ENCODE data around the gene SPATA2. TPM values are rescaled to one million over a fixed set of nuclear protein-coding genes. Genes with fewer than 3 reads are reported as not detected.
"Not testable (repeated sequence)": the region's sequence is repeated elsewhere in the genome, so short reads cannot be mapped to it uniquely, and the experiment has no call there.

SPATA2 gene
- total RNA-seq, 2 experiments from 2014 or later: 7.4 to 8.2 TPM

DNA sequence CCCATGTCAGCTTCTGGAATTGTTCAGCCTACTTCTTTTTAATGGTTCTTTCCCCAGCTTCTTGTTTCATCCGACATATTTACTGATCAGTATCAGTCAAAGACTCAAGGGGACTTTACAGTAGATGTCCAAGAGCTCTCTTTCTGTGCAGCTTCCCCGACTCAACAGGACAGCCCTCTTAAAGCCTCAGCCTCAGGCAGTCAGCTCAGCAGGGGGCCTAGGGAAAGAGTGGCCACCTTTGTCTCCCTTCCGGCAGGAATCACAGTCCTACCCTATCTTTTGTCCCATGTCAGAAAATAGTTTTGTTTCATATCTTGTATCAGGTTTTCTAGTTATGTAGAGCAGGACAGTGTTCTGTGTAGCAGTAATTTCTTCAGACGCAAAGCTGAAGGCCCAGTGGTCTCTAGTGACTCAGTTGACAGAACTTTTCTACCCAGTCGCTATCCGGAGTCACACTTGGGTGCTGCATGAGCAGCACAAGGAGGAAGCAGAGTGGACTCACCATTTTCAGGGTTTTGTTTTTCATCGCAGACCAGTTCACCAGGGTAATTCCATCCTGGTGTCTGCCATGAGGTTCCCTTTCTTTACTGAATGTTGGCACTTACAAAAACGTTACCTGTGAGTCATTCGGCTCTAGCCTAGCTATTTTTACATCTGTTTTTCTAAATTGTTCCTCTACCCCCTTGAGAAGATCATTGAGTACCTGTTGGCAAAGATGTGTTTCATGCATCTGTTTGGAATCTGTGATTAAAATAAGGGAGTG lies 47.7 kb downstream of the SPATA2 start:
- Mint-ChIP-seq H3K4me3 (no peak overlapping the region), H3K36me3 (ENCODE audit: low read depth) (peaks cover 38% of the 10 kb centered on the region), H3K9me3 (no peaks in the 10 kb centered on the region), H3K27ac (no peak overlapping the region), H3K27me3 (no peaks in the 10 kb centered on the region), H3K4me1 (no peaks in the 10 kb centered on the region)
- ChIA-PET CTCF (interaction anchor here (0.5 to 1.2 kb wide), 2 partner anchors 43 to 610 kb away, joined by 3 to 4 read pairs; no protein-coding TSS in a partner anchor), POLR2A (interaction anchor here (0.5 kb wide), 1 partner anchor 128 kb away, joined by 3 read pairs; no protein-coding TSS in a partner anchor)
- no peak for DNase-seq

DNA sequence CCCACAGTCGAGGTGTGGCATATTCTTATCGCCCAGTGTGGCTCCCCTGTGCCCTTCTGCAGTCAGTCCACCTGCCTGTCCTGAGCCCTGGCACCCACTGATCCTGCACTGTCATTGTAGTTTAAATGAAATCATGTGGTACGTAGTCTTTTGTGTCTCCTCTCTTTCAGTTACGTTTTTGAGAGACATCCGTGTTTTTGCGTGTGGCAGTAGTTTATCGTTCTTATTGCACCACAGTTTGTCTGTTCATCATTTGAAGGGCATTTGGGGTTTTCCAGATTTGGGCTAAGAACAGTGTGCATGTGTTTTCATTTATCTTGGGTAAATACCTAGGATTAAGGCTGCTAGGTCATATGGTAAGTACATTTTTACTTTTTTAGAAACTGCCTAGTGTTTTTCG lies 49.3 kb downstream of the SPATA2 start:
- DNase-seq: no peak
- ChIA-PET CTCF (interaction anchor here (1.1 kb wide), 1 partner anchor 33 kb away, joined by 3 read pairs; no protein-coding TSS in a partner anchor), POLR2A (no interaction called here)
- no peak overlapping the region for H3K27ac Mint-ChIP-seq
- H3K27me3 Mint-ChIP-seq: no peaks in the 10 kb centered on the region
- no peak overlapping the region for H3K4me3 Mint-ChIP-seq
- H3K36me3 Mint-ChIP-seq (ENCODE audit: low read depth): peaks cover 43% of the 10 kb centered on the region
- H3K9me3 Mint-ChIP-seq: no peaks in the 10 kb centered on the region
- peaks cover 10% of the 10 kb centered on the region for H3K4me1 Mint-ChIP-seq

DNA sequence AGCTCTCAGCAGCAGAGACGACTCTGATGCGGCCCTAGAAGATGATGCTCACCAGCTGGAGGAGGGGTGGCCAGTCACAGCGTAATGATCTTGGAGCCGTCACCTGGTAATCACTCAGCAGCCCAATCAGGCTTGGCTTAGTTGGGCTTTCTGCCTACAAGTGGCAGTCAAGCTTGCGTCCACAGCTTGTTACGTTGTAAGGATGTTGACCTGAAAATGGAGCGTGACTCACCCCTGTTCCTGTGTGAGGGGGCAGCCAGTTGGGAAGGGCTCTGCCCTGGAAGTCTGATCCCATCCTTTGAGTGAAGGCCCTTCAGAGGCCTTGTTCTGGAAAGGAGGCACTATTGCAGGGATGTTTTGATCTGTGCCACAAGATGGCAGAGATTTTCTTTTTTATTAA lies 49.8 kb downstream of the SPATA2 start:
- no peak for DNase-seq
- no peaks in the 10 kb centered on the region for H3K27me3 Mint-ChIP-seq
- no peak overlapping the region for H3K27ac Mint-ChIP-seq
- POLR2A ChIA-PET: no interaction called here
- no peak overlapping the region for H3K4me3 Mint-ChIP-seq
- peaks cover 43% of the 10 kb centered on the region for H3K36me3 Mint-ChIP-seq (ENCODE audit: low read depth)
- H3K4me1 Mint-ChIP-seq: peaks cover 14% of the 10 kb centered on the region
- no peaks in the 10 kb centered on the region for H3K9me3 Mint-ChIP-seq
- CTCF ChIA-PET: interaction anchor here (0.9 to 1.2 kb wide), 3 partner anchors 23 to 66 kb away, joined by 3 read pairs; no protein-coding TSS in a partner anchor

DNA sequence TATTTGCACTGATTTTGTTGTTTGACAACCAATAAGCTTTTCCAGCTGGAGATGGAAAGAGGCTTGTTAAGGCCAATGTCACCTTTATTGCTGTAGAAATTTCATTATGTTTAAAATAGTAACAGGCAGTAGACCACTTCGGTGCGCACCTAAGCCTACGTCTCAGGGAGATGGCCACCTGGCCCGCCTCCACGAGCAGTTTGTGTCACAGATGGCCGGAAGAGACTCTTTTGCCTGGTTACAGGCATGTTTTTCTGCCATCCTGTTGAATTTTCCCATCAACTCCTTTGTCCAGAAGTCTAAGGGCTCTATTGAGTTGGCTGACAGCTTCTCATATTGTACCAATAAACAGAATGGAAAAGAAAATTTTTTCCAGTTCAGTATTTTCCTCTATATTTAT lies 51.7 kb downstream of the SPATA2 start:
- ChIA-PET POLR2A (interaction anchor here (0.7 kb wide), 1 partner anchor 9 kb away, joined by 3 read pairs; no protein-coding TSS in a partner anchor), CTCF (no interaction called here)
- Mint-ChIP-seq H3K4me1 (peaks cover 17% of the 10 kb centered on the region), H3K4me3 (no peak overlapping the region), H3K27me3 (no peaks in the 10 kb centered on the region), H3K36me3 (ENCODE audit: low read depth) (peaks cover 43% of the 10 kb centered on the region), H3K9me3 (no peaks in the 10 kb centered on the region), H3K27ac (no peak overlapping the region)
- DNase-seq: no peak

DNA sequence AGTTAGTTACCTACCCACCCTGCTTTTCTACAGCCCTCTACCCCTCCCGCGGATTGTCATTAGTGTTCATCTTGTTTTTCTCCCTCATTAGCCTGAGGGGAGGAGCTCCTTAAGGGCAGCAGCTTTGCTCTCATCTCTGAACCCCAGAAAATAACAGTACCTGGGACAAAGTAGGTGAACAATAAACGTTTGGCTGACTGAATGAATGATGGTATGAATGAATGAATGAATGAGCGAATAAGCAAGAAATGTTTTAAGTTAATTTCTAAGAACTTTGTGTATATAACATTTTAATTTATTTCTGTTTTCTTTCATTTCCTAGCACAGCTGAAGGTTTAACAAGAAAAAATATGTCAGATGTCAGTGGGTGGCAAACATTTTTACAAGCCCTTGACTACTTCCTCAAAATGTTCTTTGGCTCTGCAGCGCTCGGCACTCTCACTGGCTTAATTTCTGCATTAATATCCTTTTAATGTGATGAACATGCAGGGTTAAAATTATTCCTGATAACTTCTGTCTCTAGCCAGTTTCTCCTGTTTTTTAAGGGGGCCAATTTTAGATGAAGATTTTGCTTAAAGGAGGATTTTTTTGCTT lies 52.6 kb downstream of the SPATA2 start:
- peaks cover 17% of the 10 kb centered on the region for H3K4me1 Mint-ChIP-seq
- ChIA-PET CTCF (no interaction called here), POLR2A (no interaction called here)
- H3K4me3 Mint-ChIP-seq: no peak overlapping the region
- H3K27ac Mint-ChIP-seq: no peak overlapping the region
- H3K9me3 Mint-ChIP-seq: no peaks in the 10 kb centered on the region
- H3K36me3 Mint-ChIP-seq (ENCODE audit: low read depth): peaks cover 41% of the 10 kb centered on the region
- H3K27me3 Mint-ChIP-seq: no peaks in the 10 kb centered on the region
- DNase-seq: no peak

DNA sequence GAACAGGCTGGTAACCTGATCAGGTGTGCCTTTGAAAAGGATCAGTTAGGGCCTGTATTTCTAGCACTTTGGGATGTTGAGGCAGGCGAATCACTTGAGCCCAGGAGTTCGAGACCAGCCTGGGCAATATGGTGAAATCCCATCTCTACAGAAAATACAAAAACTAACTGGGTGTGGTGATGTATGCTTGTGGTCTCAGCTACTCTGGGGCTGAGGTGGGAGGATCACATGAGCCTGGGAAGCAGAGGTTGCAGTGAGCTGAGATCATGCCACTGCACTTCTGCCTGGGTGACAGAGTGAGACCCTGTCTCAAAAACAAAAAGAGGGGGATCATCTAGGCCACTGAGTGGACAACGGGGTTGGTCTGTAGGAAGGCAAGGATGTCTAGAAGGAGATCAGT lies 54.1 kb downstream of the SPATA2 start:
- H3K4me3 Mint-ChIP-seq, DNase-seq, POLR2A ChIA-PET, H3K9me3 Mint-ChIP-seq, CTCF ChIA-PET, H3K27me3 Mint-ChIP-seq: not testable (repeated sequence)
- peaks cover 17% of the 10 kb centered on the region for H3K4me1 Mint-ChIP-seq
- peaks cover 43% of the 10 kb centered on the region for H3K36me3 Mint-ChIP-seq (ENCODE audit: low read depth)
- peak overlapping the region; percentile 51 for H3K27ac Mint-ChIP-seq

DNA sequence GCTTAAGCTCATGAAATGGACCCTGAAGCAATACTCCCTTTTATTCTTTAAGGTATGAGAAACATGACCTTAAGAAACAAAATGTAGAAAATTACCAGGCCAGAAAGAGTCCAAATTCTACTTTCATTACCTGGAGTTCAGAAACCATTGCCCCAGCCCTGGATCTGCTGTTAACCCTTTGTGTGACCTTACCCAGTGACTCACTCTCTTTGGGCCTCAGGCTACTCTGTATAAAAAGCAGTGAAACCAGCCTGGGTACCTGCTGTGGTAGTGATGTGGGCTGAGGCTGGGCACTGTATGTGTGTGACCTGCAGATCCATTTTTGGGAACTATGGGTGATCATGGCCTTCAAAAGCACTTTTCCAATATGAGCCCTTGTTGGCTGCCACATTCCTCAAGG lies 55.5 kb downstream of the SPATA2 start:
- POLR2A ChIA-PET: interaction anchor here (0.8 kb wide), 1 partner anchor 25 kb away, joined by 4 read pairs; no protein-coding TSS in a partner anchor
- Mint-ChIP-seq H3K4me3 (no peak overlapping the region), H3K27ac (no peak overlapping the region), H3K27me3 (no peaks in the 10 kb centered on the region), H3K4me1 (peaks cover 17% of the 10 kb centered on the region), H3K9me3 (no peaks in the 10 kb centered on the region), H3K36me3 (ENCODE audit: low read depth) (peaks cover 41% of the 10 kb centered on the region)
- DNase-seq: no peak
- CTCF ChIA-PET: interaction anchor here (0.9 to 1.1 kb wide), 2 partner anchors 27 to 319 kb away, joined by 3 to 4 read pairs; no protein-coding TSS in a partner anchor

DNA sequence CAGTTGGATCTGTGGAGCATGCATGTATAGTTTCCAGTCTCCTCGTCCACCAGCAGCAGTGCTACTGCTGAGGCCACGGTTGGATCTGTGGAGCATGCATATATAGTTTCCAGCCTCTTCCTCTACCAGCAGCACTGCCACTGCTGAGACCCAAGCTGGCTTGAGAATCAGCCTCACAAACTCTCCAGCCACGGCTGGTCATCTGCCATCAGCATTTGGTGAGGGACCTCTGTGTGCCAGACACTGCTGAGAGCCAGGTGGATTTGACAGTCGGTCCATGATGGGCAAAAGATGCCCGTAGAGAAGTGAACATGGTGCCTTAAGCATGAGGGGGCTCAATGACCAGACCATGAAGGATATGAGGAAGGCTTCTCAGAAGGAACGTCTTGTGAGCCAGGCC lies 56.3 kb downstream of the SPATA2 start:
- ChIA-PET POLR2A (interaction anchor here (0.8 kb wide), 1 partner anchor 26 kb away, joined by 4 read pairs; no protein-coding TSS in a partner anchor), CTCF (interaction anchor here (1.1 kb wide), 1 partner anchor 318 kb away, joined by 4 read pairs; no protein-coding TSS in a partner anchor)
- H3K4me3 Mint-ChIP-seq: no peak overlapping the region
- H3K4me1 Mint-ChIP-seq: peaks cover 17% of the 10 kb centered on the region
- no peak for DNase-seq
- H3K9me3 Mint-ChIP-seq: no peaks in the 10 kb centered on the region
- H3K36me3 Mint-ChIP-seq (ENCODE audit: low read depth): peaks cover 37% of the 10 kb centered on the region
- no peak overlapping the region for H3K27ac Mint-ChIP-seq
- no peaks in the 10 kb centered on the region for H3K27me3 Mint-ChIP-seq

DNA sequence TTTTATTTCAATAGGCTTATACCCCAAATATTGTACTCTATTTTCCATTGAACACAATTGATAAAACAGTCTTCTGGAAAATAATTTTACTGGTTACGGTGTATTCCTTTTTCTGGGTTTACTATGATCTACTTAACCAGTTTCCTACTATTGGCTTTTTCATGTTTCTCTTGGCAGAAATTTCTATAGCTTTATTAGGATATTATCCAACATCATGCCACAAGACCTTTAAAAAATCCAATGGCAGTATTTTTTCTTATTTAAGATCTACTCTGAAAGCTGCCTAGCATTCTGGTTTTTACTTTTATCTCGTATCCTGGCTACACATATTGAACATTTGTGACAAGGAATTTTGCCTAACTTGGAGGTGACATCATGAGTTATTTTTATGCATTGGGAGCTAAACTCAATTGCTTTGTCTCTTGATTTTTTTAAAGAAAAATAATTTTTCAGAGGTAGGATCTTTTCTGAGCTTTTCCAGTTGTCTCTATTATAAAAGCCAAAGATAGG lies 57.2 kb downstream of the SPATA2 start:
- Mint-ChIP-seq H3K4me1 (peaks cover 19% of the 10 kb centered on the region), H3K36me3 (ENCODE audit: low read depth) (peaks cover 37% of the 10 kb centered on the region), H3K27ac (no peak overlapping the region), H3K9me3 (no peaks in the 10 kb centered on the region), H3K4me3 (no peak overlapping the region), H3K27me3 (no peaks in the 10 kb centered on the region)
- CTCF ChIA-PET: interaction anchor here (0.6 kb wide), 1 partner anchor 621 kb away, joined by 3 read pairs; no protein-coding TSS in a partner anchor
- DNase-seq: no peak
- POLR2A ChIA-PET: no interaction called here

DNA sequence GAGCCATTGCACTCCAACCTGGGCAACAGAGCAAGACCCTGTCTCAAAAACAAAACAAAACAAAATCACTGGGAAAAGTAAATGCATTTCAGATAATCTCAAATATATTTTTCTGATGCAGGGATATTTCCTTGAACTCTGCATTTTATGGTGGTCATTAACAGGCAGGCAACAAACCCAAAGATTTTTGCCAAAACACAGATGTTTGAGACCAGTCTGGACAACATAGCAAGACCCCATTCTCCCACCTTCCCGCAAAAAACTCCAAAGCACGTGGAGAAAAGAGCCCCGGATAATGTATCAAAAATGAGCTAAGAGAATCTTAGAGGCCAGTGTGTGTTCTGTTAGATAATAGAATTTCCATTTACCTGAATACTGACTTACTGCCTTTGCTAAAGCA lies 58.4 kb downstream of the SPATA2 start:
- H3K27ac Mint-ChIP-seq: no peak overlapping the region
- no peak for DNase-seq
- peaks cover 20% of the 10 kb centered on the region for H3K4me1 Mint-ChIP-seq
- H3K27me3 Mint-ChIP-seq: no peaks in the 10 kb centered on the region
- ChIA-PET POLR2A (interaction anchor here (0.6 kb wide), 1 partner anchor 512 kb away, joined by 4 read pairs; no protein-coding TSS in a partner anchor), CTCF (interaction anchor here (0.7 kb wide), 1 partner anchor 153 kb away, joined by 3 read pairs; no protein-coding TSS in a partner anchor)
- H3K4me3 Mint-ChIP-seq: no peak overlapping the region
- H3K9me3 Mint-ChIP-seq: no peaks in the 10 kb centered on the region
- peaks cover 38% of the 10 kb centered on the region for H3K36me3 Mint-ChIP-seq (ENCODE audit: low read depth)

DNA sequence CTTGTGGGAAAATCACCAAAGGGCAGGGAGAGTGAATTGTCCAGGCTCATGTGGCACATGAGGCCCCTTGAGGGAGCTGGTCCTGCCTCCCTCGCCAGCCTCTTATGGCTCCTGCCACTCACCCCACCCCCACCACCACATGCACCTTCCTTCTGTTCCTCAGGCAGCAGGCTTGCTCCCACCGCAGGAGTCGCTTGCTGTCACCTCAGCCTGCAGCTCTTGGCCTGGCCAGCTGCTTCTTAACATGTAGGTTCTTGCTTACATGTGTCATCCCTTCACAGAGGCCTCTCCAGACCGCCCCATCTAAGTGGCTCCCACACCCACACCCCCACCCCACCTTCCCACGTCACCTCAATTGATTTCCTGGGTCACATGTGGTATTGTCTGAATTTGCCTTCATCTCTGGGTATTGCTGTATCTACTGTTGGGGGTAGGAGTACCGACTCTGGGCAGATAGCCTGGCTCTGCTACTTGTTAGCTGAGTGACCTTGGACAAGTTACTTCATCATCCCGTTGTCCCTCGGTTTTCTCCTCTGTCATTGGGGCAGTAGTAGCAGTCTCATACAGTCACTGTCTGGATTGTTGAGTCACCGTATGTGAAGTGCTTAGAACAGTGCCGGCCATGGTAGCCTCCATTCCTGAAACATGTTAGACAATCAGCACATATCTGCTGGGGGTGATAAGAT lies 61.0 kb downstream of the SPATA2 start:
- Mint-ChIP-seq H3K36me3 (ENCODE audit: low read depth) (peaks cover 44% of the 10 kb centered on the region), H3K9me3 (no peaks in the 10 kb centered on the region), H3K4me3 (no peak overlapping the region), H3K27me3 (no peaks in the 10 kb centered on the region), H3K27ac (peak overlapping the region; percentile 0), H3K4me1 (peaks cover 28% of the 10 kb centered on the region)
- DNase-seq: no peak
- ChIA-PET CTCF (interaction anchor here (1.1 to 1.2 kb wide), 2 partner anchors 10 to 137 kb away, joined by 3 read pairs; no protein-coding TSS in a partner anchor), POLR2A (interaction anchor here (0.5 kb wide), 1 partner anchor 10 kb away, joined by 3 read pairs; no protein-coding TSS in a partner anchor)

DNA sequence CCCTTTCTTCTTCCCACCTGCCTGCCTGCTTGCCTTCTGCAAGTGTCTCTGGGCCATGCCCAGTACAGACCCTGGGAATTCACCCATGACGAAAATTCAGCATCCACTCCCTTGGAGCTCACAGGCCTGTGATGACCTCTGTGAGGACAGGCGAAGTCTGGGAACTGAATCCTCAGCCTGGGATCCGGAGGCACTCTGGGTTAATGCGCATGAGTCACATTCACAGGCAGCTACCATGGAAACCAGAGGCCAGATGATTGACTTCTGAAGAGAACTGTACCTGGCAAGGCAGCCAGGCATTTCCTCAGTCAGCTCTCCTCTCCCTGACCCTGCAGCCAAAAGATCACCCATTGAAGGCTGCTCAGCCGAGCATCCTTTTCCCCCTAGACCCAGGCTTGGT lies 61.7 kb downstream of the SPATA2 start:
- Mint-ChIP-seq H3K36me3 (ENCODE audit: low read depth) (peaks cover 47% of the 10 kb centered on the region), H3K27ac (peak overlapping the region; percentile 52), H3K4me3 (no peak overlapping the region), H3K9me3 (no peaks in the 10 kb centered on the region), H3K27me3 (no peaks in the 10 kb centered on the region), H3K4me1 (peaks cover 34% of the 10 kb centered on the region)
- ChIA-PET POLR2A (interaction anchor here (0.6 kb wide), 1 partner anchor 21 kb away, joined by 3 read pairs; no protein-coding TSS in a partner anchor), CTCF (interaction anchor here (1.1 to 1.2 kb wide), 2 partner anchors 9 to 136 kb away, joined by 3 read pairs; no protein-coding TSS in a partner anchor)
- DNase-seq: no peak
